Left ventricle myocardium inferior (tissue), 1 donor: ENCODE measurements around the gene MEGF9. TPM values are rescaled to one million over a fixed set of nuclear protein-coding genes. Genes with fewer than 3 reads are reported as not detected.
"Not testable (repeated sequence)": the region's sequence is repeated elsewhere in the genome, so short reads cannot be mapped to it uniquely, and the experiment has no call there.

Source experiments
- DNase-seq: peaks from one replicate; pipeline ENCODE4 v3.0.0-alpha.2; 2020
- H3K27ac ChIP-seq: fragments of 200-600 bp; replicated peaks from 2 replicates; pipeline ENCODE4 v1.8.0; 2021
- H3K27me3 ChIP-seq: fragments of 200-600 bp; 2 replicates; pipeline ENCODE4 v1.8.0; 2021; ENCODE audit warnings: low read depth
- H3K36me3 ChIP-seq: fragments of 200-600 bp; 2 replicates; pipeline ENCODE4 v1.8.0; 2021
- H3K4me1 ChIP-seq: fragments of 200-600 bp; 2 replicates; pipeline ENCODE4 v1.8.0; 2021
- H3K4me3 ChIP-seq: fragments of 200-600 bp; 2 replicates; pipeline ENCODE4 v1.8.0; 2021; ENCODE audit warnings: mild to moderate bottlenecking, moderate library complexity
- H3K9me3 ChIP-seq: fragments of 200-600 bp; replicated peaks from 2 replicates; pipeline ENCODE4 v1.8.0; 2021
- CTCF ChIP-seq: fragments of 200-600 bp; IDR thresholded peaks from 2 replicates; pipeline ENCODE4 v1.8.0; 2021; ENCODE audit warnings: antibody characterized with exemption, mild to moderate bottlenecking, borderline replicate concordance
- intact Hi-C: fragments of 100-400 bp; cut with micrococcal nuclease; formaldehyde crosslinking; loops from one replicate; pipeline ENCODE4 v1.11.0; 2022
- total RNA-seq: library from RNA; stranded (reverse); fragmentation: NEBNext Ultra II Directional; extraction: Animal tissue kit (Norgen Biotek cat#: 25700); gene quantifications from one replicate; pipeline ENCODE4 v1.2.1, GENCODE V29; 2021
- donor health status: DM: no; HTN: yes; CAD: no; lungs with severe emphysema.

Gene MEGF9
- total RNA-seq, 1 donor from 2014 or later, result 5.1 TPM

GRCh38 chr9:120643061-120643460, 71.2 kb downstream of the MEGF9 start:
- TF ChIP-seq CTCF, result no peak
- Histone ChIP-seq H3K27me3 (no peaks in the 10 kb centered on the region), H3K4me1 (peaks cover 13% of the 10 kb centered on the region), H3K36me3 (no peaks in the 10 kb centered on the region), H3K9me3 (no peaks in the 10 kb centered on the region), H3K27ac (no peak overlapping the region), H3K4me3 (no peak overlapping the region)
- no peak for DNase-seq
- intact Hi-C loops, result no loop called here

GRCh38 chr9:120642129-120642770, 72.0 kb downstream of the MEGF9 start:
- intact Hi-C loops, result no loop called here
- no peak for DNase-seq
- Histone ChIP-seq H3K4me3 (no peak overlapping the region), H3K4me1 (peaks cover 13% of the 10 kb centered on the region), H3K27me3 (no peaks in the 10 kb centered on the region), H3K9me3 (no peaks in the 10 kb centered on the region), H3K36me3 (no peaks in the 10 kb centered on the region), H3K27ac (no peak overlapping the region)
- no peak for TF ChIP-seq CTCF

GRCh38 chr9:120640874-120641273, 73.4 kb downstream of the MEGF9 start:
- H3K4me3 ChIP-seq, DNase-seq, H3K36me3 ChIP-seq, H3K27me3 ChIP-seq, H3K9me3 ChIP-seq, intact Hi-C loops, H3K27ac ChIP-seq: not testable (repeated sequence)
- peaks cover 13% of the 10 kb centered on the region for H3K4me1 ChIP-seq

- no peaks in the 10 kb centered on the region for H3K27me3 ChIP-seq
- H3K4me1 ChIP-seq, result peaks cover 13% of the 10 kb centered on the region
- no peaks in the 10 kb centered on the region for H3K36me3 ChIP-seq
- DNase-seq, result no peak
- TF ChIP-seq CTCF, result no peak
- intact Hi-C loops, result no loop called here
- peaks cover 7% of the 10 kb centered on the region for H3K9me3 ChIP-seq
- H3K27ac ChIP-seq, result no peak overlapping the region
- H3K4me3 ChIP-seq, result no peak overlapping the region
These were observed 73.9 kb downstream of the MEGF9 start for GRCh38 chr9:120640380-120640779.

GRCh38 chr9:120637919-120638318, 76.4 kb downstream of the MEGF9 start:
- DNase-seq, result no peak
- H3K4me1 ChIP-seq, result peaks cover 12% of the 10 kb centered on the region
- no peak overlapping the region for H3K4me3 ChIP-seq
- no peaks in the 10 kb centered on the region for H3K36me3 ChIP-seq
- intact Hi-C loops, result no loop called here
- no peak overlapping the region for H3K27ac ChIP-seq
- H3K27me3 ChIP-seq, result no peaks in the 10 kb centered on the region
- no peak for TF ChIP-seq CTCF
- H3K9me3 ChIP-seq, result peaks cover 17% of the 10 kb centered on the region

- H3K27me3 ChIP-seq, result no peaks in the 10 kb centered on the region
- DNase-seq, result no peak
- no peaks in the 10 kb centered on the region for H3K36me3 ChIP-seq
- H3K9me3 ChIP-seq, result peaks cover 17% of the 10 kb centered on the region
- TF ChIP-seq CTCF, result no peak
- no peak overlapping the region for H3K27ac ChIP-seq
- H3K4me1 ChIP-seq, result no peaks in the 10 kb centered on the region
- intact Hi-C loops, result no loop called here
- no peak overlapping the region for H3K4me3 ChIP-seq
These were observed 77.9 kb downstream of the MEGF9 start for GRCh38 chr9:120636194-120636957.
